ENCODE data around the gene ANKS6. TPM values are rescaled to one million over a fixed set of nuclear protein-coding genes. Genes with fewer than 3 reads are reported as not detected.

The ANKS6 gene
- total RNA-seq, 1 donor from 2014 or later, result 11.1 TPM

DNA sequence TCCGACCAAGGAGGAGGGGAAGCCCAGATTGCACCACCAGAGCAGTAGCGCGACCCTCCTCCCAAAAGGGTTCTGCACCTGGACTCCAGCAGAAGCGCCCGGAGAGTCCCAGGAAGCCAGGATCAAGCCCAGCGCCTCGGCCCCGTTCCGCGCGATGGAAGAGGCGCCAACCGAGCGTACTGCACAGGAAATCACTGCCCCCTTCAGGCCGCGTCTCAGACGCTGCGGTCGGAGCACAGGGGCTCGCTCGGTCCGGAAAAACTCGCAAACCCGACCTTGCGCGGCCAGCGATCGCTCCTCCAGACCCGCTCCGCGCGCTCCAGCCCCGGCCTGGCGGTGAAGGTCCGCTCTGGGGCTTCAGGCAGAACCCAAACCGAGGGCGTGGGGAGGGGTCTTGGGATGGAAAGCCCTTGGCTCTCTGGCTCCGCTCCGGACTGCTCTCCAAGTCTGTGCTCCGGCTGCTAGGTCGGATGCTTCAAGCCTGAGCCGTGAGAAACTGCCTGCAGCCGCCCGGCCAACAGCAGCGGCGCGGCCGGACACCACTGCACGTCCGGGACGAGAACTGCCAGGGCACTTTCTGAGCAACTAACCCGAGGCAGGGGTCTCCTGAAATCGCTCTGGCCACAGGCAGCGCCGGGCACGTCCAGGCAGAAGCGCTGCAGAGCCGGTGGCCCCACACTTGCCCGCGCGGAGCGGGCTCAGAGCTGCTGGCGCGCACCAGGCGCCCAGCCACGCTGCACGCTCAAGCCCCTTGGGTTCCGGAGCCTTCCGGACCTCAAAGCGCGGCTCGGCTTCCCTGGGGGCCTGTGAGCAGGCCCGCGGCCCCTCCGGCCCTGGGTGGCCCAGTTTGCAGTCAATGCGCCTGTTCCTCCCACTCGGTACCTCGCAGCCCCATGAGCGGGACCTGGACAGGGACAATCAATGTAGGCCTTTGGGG, 88.9 kb downstream of the ANKS6 start:
- Mint-ChIP-seq H3K27ac (no peak overlapping the region), H3K27me3 (ENCODE audit: insufficient read depth) (peaks cover 63% of the 10 kb centered on the region), H3K4me3 (no peak overlapping the region), H3K4me1 (ENCODE audit: low read depth) (no peaks in the 10 kb centered on the region), H3K9me3 (no peaks in the 10 kb centered on the region), H3K36me3 (ENCODE audit: low read depth) (no peaks in the 10 kb centered on the region)
- DNase-seq (ENCODE audit: low spot score), result no peak
- intact Hi-C loops (cut with micrococcal nuclease), result no loop called here

DNA sequence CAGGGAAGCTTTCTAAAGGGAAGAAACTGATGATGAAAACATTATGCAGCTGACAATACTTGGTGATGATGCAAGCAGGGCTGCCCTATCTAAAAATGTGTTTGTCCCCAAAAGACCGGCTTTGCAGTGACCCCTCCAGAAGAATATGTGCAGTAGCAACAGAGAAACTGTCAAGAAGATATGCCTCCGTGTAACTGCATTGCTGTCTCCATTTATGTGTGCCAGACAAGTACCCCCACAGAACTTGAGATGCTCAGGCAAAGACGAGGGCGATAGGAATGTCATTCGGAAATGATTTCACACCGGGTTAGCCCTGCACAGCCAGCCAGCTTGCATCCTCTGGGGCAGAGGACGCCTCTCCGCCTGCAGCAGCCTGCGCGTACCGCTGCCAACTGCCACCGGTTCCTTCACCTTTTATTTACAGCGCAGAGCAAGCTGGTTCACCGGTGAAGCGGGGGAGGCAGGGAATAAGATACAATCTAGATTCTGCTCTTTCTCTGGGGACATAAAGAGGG, 89.6 kb downstream of the ANKS6 start:
- no peak overlapping the region for H3K4me3 Mint-ChIP-seq
- H3K9me3 Mint-ChIP-seq, result no peaks in the 10 kb centered on the region
- DNase-seq (ENCODE audit: low spot score), result no peak
- intact Hi-C loops (cut with micrococcal nuclease), result no loop called here
- H3K27ac Mint-ChIP-seq, result no peak overlapping the region
- peaks cover 64% of the 10 kb centered on the region for H3K27me3 Mint-ChIP-seq (ENCODE audit: insufficient read depth)
- no peaks in the 10 kb centered on the region for H3K4me1 Mint-ChIP-seq (ENCODE audit: low read depth)
- no peaks in the 10 kb centered on the region for H3K36me3 Mint-ChIP-seq (ENCODE audit: low read depth)

GRCh38 chr9:98702835-98703380, 93.4 kb downstream of the ANKS6 start:
- Mint-ChIP-seq H3K4me1 (ENCODE audit: low read depth) (no peaks in the 10 kb centered on the region), H3K4me3 (no peak overlapping the region), H3K27me3 (ENCODE audit: insufficient read depth) (peaks cover 40% of the 10 kb centered on the region), H3K9me3 (no peaks in the 10 kb centered on the region), H3K27ac (no peak overlapping the region), H3K36me3 (ENCODE audit: low read depth) (no peaks in the 10 kb centered on the region)
- DNase-seq (ENCODE audit: low spot score), result no peak
- intact Hi-C loops (cut with micrococcal nuclease), result no loop called here

DNA sequence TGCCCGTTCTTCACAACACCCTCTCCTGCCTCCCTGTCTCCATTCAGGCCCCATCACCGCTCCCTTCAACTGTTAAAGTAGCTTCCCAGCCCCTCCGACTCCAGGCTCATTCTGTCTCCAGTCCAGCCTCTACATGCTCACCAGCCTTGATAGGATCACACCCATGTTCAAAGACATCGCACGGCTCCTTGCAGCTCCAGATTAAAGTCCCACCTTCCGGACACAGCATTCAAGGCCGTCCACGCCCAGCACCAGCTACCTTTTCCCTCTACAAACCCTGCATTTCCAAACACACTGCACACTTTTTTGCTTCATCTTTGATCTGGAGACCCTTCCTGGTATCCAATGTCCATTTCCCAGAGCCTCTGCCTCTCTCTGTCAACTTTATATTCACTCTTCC, 94.0 kb downstream of the ANKS6 start:
- H3K36me3 Mint-ChIP-seq (ENCODE audit: low read depth), result no peaks in the 10 kb centered on the region

GRCh38 chr9:98701576-98701975, 94.8 kb downstream of the ANKS6 start:
- H3K4me3 Mint-ChIP-seq, result no peak overlapping the region
- DNase-seq (ENCODE audit: low spot score), result no peak
- H3K9me3 Mint-ChIP-seq, result no peaks in the 10 kb centered on the region
- H3K4me1 Mint-ChIP-seq (ENCODE audit: low read depth), result no peaks in the 10 kb centered on the region
- peaks cover 30% of the 10 kb centered on the region for H3K27me3 Mint-ChIP-seq (ENCODE audit: insufficient read depth)
- no peak overlapping the region for H3K27ac Mint-ChIP-seq
- intact Hi-C loops (cut with micrococcal nuclease), result no loop called here
- no peaks in the 10 kb centered on the region for H3K36me3 Mint-ChIP-seq (ENCODE audit: low read depth)

More for the DNA sequence above, 94.0 kb downstream of the ANKS6 start:
- Mint-ChIP-seq H3K27me3 (ENCODE audit: insufficient read depth) (peaks cover 38% of the 10 kb centered on the region), H3K4me1 (ENCODE audit: low read depth) (no peaks in the 10 kb centered on the region), H3K4me3 (no peak overlapping the region), H3K9me3 (no peaks in the 10 kb centered on the region), H3K27ac (no peak overlapping the region)
- intact Hi-C loops (cut with micrococcal nuclease), result no loop called here
- no peak for DNase-seq (ENCODE audit: low spot score)

DNA sequence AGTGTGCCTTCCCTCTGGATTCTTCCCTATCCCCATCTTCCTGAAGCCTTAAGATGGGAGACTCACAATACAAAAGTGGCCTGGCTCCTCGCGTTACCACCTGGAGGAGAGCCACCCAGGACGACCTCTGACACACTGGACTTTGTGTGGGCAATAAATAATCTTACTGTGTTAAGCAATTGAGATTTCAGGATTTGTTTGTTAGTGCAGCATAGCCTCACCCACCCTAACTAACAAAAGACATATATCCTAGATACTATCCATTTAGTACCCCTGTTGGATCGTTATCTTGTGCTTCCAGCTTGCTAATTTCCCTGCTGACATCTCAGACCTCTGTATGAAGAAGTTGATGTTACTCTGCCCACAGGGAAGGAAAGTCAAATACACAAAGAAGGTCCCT, 95.6 kb downstream of the ANKS6 start:
- H3K9me3 Mint-ChIP-seq, result no peaks in the 10 kb centered on the region
- H3K36me3 Mint-ChIP-seq (ENCODE audit: low read depth), result no peaks in the 10 kb centered on the region
- no peak for DNase-seq (ENCODE audit: low spot score)
- H3K27me3 Mint-ChIP-seq (ENCODE audit: insufficient read depth), result peaks cover 23% of the 10 kb centered on the region
- H3K27ac Mint-ChIP-seq, result no peak overlapping the region
- intact Hi-C loops (cut with micrococcal nuclease), result no loop called here
- no peak overlapping the region for H3K4me3 Mint-ChIP-seq
- no peaks in the 10 kb centered on the region for H3K4me1 Mint-ChIP-seq (ENCODE audit: low read depth)

- intact Hi-C loops (cut with micrococcal nuclease), result no loop called here
- no peak for DNase-seq (ENCODE audit: low spot score)
- H3K4me1 Mint-ChIP-seq (ENCODE audit: low read depth), result no peaks in the 10 kb centered on the region
- no peak overlapping the region for H3K4me3 Mint-ChIP-seq
- H3K36me3 Mint-ChIP-seq (ENCODE audit: low read depth), result no peaks in the 10 kb centered on the region
- H3K27me3 Mint-ChIP-seq (ENCODE audit: insufficient read depth), result peaks cover 7% of the 10 kb centered on the region
- no peak overlapping the region for H3K27ac Mint-ChIP-seq
- no peaks in the 10 kb centered on the region for H3K9me3 Mint-ChIP-seq
These were observed 97.5 kb downstream of the ANKS6 start for GRCh38 chr9:98698856-98699255.

DNA sequence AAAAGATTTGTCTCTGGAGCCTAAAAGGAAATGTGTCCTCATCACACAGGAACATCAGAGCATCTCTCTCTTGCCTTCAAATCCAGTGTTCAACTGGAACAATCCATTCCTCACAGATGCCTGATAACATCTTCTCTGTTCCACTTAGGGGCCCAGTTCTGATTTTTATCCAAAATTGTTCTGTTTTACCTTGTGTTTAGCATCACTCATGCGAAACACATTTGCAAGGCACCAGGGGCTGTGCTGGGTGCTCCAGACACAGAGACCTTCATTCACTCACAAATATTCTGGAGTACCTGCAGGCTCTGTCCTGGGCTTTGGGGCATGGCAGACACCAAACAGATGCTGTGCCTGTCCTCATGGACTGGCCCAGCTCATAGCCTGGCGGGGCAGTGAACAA, 101.4 kb downstream of the ANKS6 start:
- no peak for DNase-seq (ENCODE audit: low spot score)
- Mint-ChIP-seq H3K27ac (no peak overlapping the region), H3K9me3 (no peaks in the 10 kb centered on the region), H3K4me1 (ENCODE audit: low read depth) (no peaks in the 10 kb centered on the region), H3K27me3 (ENCODE audit: insufficient read depth) (no peaks in the 10 kb centered on the region), H3K4me3 (no peak overlapping the region), H3K36me3 (ENCODE audit: low read depth) (no peaks in the 10 kb centered on the region)
- intact Hi-C loops (cut with micrococcal nuclease), result no loop called here

DNA sequence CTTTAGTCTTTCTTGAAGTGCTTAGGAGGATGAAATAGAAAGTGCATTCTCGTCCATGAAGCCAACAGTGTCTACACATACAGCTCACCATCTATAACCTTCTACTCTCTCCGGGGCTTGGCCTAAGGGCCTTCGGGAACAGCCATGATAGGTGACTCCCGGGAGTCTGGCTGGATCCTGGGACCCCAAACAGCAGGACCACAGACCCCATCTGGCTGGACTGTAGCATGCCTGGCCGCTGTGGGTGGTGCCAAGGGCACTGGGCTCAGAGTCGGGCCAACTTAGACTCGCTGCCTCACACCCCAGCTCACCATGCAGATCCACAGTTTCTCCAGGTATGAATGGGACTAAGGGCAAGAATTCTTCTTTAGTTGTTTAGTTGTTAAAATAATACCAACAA, 104.0 kb downstream of the ANKS6 start:
- Mint-ChIP-seq H3K9me3 (no peaks in the 10 kb centered on the region), H3K27me3 (ENCODE audit: insufficient read depth) (no peaks in the 10 kb centered on the region), H3K4me1 (ENCODE audit: low read depth) (no peaks in the 10 kb centered on the region), H3K36me3 (ENCODE audit: low read depth) (no peaks in the 10 kb centered on the region), H3K4me3 (no peak overlapping the region), H3K27ac (no peak overlapping the region)
- intact Hi-C loops (cut with micrococcal nuclease), result no loop called here
- no peak for DNase-seq (ENCODE audit: low spot score)

DNA sequence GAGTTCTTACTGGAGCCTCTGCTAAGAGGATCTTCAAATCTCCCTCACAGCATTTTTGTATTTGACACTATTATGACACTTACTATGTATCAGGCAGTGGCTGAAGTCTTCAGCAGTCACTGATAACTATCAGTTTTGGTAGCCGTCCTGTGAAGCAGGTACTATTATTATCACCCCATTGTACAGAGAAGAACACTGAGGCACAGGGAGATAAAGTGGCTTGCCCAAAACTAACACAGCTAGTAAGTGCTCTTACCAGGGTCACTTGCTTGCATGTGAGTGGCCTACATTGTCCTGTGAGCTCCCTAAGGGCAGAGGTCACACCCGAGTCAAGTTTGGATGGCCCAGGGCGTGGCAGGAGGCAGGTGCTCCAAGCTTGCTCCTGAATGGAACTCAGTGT, 104.5 kb downstream of the ANKS6 start:
- H3K27me3 Mint-ChIP-seq (ENCODE audit: insufficient read depth), result no peaks in the 10 kb centered on the region
- DNase-seq (ENCODE audit: low spot score), result no peak
- H3K36me3 Mint-ChIP-seq (ENCODE audit: low read depth), result no peaks in the 10 kb centered on the region

DNA sequence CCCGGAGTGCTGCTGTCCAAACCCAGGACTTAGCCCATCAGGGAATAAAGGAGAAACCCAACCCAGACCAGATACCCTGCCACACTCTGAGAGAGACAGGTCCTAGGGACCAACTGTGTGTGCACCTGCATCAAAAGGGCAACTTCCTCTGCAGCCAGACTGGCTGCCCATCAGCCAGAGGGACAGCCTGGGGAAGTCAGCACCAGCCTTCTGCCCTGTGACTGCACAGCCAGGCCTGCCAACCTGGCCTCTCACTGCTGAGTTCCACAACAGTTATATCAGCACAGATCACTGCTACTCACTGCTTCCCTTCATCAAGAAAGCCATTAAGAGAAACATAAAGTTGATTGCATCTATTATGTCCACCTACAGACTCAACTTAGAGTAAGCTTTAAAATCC, 105.7 kb downstream of the ANKS6 start:
- intact Hi-C loops (cut with micrococcal nuclease), result no loop called here
- Mint-ChIP-seq H3K27me3 (ENCODE audit: insufficient read depth) (no peaks in the 10 kb centered on the region), H3K36me3 (ENCODE audit: low read depth) (no peaks in the 10 kb centered on the region), H3K9me3 (no peaks in the 10 kb centered on the region), H3K4me1 (ENCODE audit: low read depth) (no peaks in the 10 kb centered on the region), H3K4me3 (no peak overlapping the region), H3K27ac (no peak overlapping the region)
- DNase-seq (ENCODE audit: low spot score), result no peak

More for the DNA sequence above, 104.5 kb downstream of the ANKS6 start:
- H3K4me1 Mint-ChIP-seq (ENCODE audit: low read depth), result no peaks in the 10 kb centered on the region
- no peaks in the 10 kb centered on the region for H3K9me3 Mint-ChIP-seq
- intact Hi-C loops (cut with micrococcal nuclease), result no loop called here
- H3K27ac Mint-ChIP-seq, result no peak overlapping the region
- no peak overlapping the region for H3K4me3 Mint-ChIP-seq

DNA sequence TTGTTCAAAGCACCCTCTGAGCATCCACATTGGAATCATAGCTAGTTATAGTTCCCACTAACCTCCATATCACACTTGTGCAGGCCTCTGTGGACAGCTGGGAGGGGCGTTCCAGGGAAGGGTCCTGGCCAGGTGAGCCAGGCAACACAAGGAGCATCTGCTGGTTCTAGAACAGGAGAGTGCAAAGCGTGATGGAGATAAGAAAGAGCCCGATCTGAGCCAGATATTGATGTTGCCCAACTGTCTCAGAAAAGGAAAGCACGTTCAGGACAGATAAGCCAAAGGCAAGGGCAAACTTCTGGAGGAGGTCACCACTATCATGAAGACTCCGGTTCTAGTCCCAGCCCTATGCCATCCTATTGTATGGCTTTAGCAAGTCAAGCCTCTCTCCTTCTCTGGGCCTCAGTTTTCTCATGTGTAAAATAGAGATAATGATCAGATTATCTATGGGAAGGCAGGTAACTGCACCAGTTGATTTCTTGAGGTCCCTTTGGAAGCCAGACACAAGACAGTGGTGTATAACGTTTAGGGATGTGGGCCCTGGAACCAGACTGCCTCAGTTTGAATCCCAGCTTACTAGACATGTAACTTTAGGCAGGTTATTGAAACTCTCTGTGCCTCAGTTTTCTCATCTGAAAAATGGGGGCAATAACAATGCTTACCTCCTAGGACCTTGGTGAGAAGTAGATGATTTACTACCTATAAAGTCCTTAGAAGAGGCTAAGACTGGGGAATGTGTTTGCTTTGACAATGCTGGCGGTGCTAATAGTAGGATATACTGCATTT, 107.5 kb downstream of the ANKS6 start:
- Mint-ChIP-seq H3K4me3 (no peak overlapping the region), H3K36me3 (ENCODE audit: low read depth) (no peaks in the 10 kb centered on the region), H3K9me3 (no peaks in the 10 kb centered on the region), H3K27ac (no peak overlapping the region), H3K27me3 (ENCODE audit: insufficient read depth) (no peaks in the 10 kb centered on the region), H3K4me1 (ENCODE audit: low read depth) (no peaks in the 10 kb centered on the region)
- no peak for DNase-seq (ENCODE audit: low spot score)
- intact Hi-C loops (cut with micrococcal nuclease), result no loop called here

- Mint-ChIP-seq H3K27ac (no peak overlapping the region), H3K9me3 (no peaks in the 10 kb centered on the region), H3K4me3 (no peak overlapping the region), H3K27me3 (ENCODE audit: insufficient read depth) (no peaks in the 10 kb centered on the region), H3K4me1 (ENCODE audit: low read depth) (no peaks in the 10 kb centered on the region), H3K36me3 (ENCODE audit: low read depth) (no peaks in the 10 kb centered on the region)
- no peak for DNase-seq (ENCODE audit: low spot score)
- intact Hi-C loops (cut with micrococcal nuclease), result no loop called here
These were observed 108.4 kb downstream of the ANKS6 start for GRCh38 chr9:98687911-98688310.
